Measurements from ENCODE around the gene ZNF432. TPM values are rescaled to one million over a fixed set of nuclear protein-coding genes. Genes with fewer than 3 reads are reported as not detected.
A peak's percentile ranks its signal among the peaks of the same experiment; 100 is the strongest.
"Not testable (repeated sequence)": the region's sequence is repeated elsewhere in the genome, so short reads cannot be mapped to it uniquely, and the experiment has no call there.

The ZNF432 gene
- total and polyA plus RNA-seq, 10 donors: 4.5 to 20.8 (median 10.8) TPM

DNA sequence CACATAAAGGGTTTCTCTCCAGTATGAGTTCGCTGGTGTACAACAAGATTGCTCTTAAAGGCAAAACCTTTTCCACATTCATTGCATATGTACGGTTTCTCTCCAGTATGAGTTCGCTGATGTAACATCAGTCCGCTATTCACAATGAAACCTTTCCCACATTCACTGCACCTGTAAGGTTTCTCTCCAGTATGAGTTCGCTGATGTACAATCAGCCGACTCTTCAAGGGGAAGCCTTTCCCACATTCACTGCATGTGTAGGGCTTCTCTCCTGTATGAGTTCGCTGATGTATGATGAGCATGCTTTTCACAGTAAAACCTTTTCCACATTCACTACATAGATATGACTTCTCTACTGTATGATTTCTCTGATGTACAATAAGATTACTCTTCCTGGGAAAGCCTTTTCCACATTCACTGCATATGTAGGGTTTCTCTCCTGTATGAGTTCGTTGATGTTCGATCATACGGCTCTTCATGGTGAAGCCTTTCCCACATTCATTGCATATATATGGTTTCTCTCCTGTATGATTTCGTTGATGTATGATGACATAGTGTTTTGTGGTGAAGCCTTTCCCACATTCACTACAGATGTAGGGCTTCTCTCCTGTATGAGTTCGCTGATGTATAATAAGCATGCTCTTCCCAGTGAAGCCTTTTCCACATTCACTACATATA lies 14.4 kb downstream of the ZNF432 start:
- Histone ChIP-seq H3K27me3 (replicated peaks in 1 of 7) (no peaks in the 10 kb centered on the region), H3K9me3 (peaks cover 33 to 100% (median 96%) of the 10 kb centered on the region in 8 donors), H3K36me3 (peaks cover 39 to 75% (median 57%) of the 10 kb centered on the region in 6 donors), H3K4me1 (peaks cover 0 to 2% (median under 1%) of the 10 kb centered on the region in 6 donors), H3K4me3 (peak overlapping the region in 1 of 8 donors; percentile 8), H3K27ac (no peak overlapping the region)
- TF ChIP-seq, protein P1, sequence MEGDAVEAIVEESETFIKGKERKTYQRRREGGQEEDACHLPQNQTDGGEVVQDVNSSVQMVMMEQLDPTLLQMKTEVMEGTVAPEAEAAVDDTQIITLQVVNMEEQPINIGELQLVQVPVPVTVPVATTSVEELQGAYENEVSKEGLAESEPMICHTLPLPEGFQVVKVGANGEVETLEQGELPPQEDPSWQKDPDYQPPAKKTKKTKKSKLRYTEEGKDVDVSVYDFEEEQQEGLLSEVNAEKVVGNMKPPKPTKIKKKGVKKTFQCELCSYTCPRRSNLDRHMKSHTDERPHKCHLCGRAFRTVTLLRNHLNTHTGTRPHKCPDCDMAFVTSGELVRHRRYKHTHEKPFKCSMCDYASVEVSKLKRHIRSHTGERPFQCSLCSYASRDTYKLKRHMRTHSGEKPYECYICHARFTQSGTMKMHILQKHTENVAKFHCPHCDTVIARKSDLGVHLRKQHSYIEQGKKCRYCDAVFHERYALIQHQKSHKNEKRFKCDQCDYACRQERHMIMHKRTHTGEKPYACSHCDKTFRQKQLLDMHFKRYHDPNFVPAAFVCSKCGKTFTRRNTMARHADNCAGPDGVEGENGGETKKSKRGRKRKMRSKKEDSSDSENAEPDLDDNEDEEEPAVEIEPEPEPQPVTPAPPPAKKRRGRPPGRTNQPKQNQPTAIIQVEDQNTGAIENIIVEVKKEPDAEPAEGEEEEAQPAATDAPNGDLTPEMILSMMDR (IDR thresholded peaks at IDR 0.05 in 8 of 11, conservative IDR thresholded peaks at IDR 0.05 in 3 of 11): no peak
- no peak for TF ChIP-seq POLR2A (IDR thresholded peaks at IDR 0.05)
- TF ChIP-seq POLR2AphosphoS5 (IDR thresholded peaks at IDR 0.05): no peak
- DNase-seq: no peak
- WGBS, 5 donors: 97 to 99% (median 97%) methylated on average over 12 of the region's 12 CpGs
- intact Hi-C loops (cut with DNase I; ENCODE audit: low total_unique reads): no loop called here

DNA sequence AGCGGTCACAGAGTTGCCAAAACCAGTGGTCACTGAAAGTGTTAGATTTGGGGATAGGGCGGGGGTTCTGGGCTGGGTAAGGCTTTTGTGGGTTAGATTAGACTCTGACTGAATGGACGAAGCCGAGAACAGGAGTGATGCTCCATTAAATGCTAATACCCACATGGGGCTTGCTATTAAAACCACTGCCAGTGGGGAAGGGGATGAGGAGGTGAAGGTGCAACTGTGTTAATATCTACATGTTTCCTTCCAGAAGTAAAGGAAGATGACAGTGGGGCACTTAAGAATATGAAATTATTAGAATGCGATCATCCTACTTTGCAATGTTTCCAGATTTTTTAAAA lies 19.9 kb downstream of the ZNF432 start:
- 17 to 21% (median 21%) methylated on average over 5 of the region's 5 CpGs for WGBS, 5 donors
- Histone ChIP-seq H3K27me3 (replicated peaks in 1 of 7) (no peaks in the 10 kb centered on the region), H3K27ac (peak overlapping the region; percentile 93 to 97 (median 96)), H3K4me3 (peak overlapping the region; percentile 59 to 83 (median 68)), H3K36me3 (peaks cover 7 to 54% (median 26%) of the 10 kb centered on the region in 6 donors), H3K9me3 (peaks cover 18 to 81% (median 75%) of the 10 kb centered on the region in 8 donors), H3K4me1 (peaks cover 6 to 26% (median 20%) of the 10 kb centered on the region in 6 donors)
- DNase-seq: no peak
- TF ChIP-seq POLR2AphosphoS5 (IDR thresholded peaks at IDR 0.05): no peak
- no peak for TF ChIP-seq POLR2A (IDR thresholded peaks at IDR 0.05)
- TF ChIP-seq, protein P1 (IDR thresholded peaks at IDR 0.05 in 8 of 11, conservative IDR thresholded peaks at IDR 0.05 in 3 of 11): no peak
- intact Hi-C loops (cut with DNase I; ENCODE audit: low total_unique reads): no loop called here

DNA sequence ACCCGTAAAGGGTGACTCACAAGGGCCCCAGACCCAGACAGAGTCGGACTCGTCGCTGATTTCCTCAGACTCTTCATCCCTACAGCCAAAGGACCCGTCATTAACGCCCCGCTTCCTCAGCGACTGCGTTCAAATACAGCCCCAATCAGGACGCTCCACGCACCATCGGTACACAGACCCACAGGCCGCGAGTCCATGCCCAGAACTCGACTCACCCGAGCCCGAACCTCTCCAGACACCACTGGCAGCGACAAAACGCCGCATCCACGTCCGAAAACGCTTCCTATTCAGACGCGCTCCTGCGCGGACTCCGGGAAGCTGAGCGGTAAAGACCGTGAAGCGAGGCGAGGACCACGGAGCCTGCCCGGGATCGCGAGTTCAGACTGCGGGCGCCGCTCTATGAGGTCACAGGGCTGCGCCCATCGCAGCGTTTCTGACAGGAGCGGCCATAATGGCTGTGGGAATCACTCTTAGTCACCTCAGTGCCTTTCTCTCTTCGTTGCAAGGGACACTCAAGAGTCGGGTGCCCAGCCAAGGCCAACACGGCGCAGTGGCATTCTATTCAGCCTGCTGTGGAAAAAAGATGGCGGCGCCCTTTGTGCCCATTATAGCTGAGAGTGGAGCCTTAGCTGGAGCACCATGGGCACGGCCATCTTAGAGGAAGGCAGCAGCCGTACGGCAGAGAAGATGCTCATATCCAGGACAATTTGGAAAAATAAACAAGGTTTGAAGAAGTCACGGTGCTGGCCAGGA lies 20.4 kb downstream of the ZNF432 start, which contains the start of gene ZNF614:
Gene ZNF614 (minus strand): TSS at position 353 of the 753 bp plus-strand sequence. CDS start 2,634 bp downstream, outside the sequence.
- peak; percentile 93 to 95 (median 93) for TF ChIP-seq POLR2AphosphoS5 (IDR thresholded peaks at IDR 0.05)
- TF ChIP-seq POLR2A (IDR thresholded peaks at IDR 0.05): peak in 1 of 3 donors; percentile 46
- TF ChIP-seq, protein P1 (IDR thresholded peaks at IDR 0.05 in 8 of 11, conservative IDR thresholded peaks at IDR 0.05 in 3 of 11): no peak
- Histone ChIP-seq H3K4me1 (peaks cover 6 to 26% (median 20%) of the 10 kb centered on the region in 6 donors), H3K9me3 (peaks cover 15 to 81% (median 75%) of the 10 kb centered on the region in 8 donors), H3K4me3 (peak within 1 kb of the TSS; percentile 59 to 83 (median 68)), H3K27me3 (replicated peaks in 1 of 7) (no peaks in the 10 kb centered on the region), H3K27ac (peak within 1 kb of the TSS; percentile 93 to 97 (median 96)), H3K36me3 (peaks cover 10 to 54% (median 29%) of the 10 kb centered on the region in 6 donors)
- 0 to 1% (median 1%) methylated on average over 39 to 53 of the region's 53 CpGs for WGBS, 5 donors
- DNase-seq: peak; percentile 97
- intact Hi-C loops (cut with DNase I; ENCODE audit: low total_unique reads): no loop called here

DNA sequence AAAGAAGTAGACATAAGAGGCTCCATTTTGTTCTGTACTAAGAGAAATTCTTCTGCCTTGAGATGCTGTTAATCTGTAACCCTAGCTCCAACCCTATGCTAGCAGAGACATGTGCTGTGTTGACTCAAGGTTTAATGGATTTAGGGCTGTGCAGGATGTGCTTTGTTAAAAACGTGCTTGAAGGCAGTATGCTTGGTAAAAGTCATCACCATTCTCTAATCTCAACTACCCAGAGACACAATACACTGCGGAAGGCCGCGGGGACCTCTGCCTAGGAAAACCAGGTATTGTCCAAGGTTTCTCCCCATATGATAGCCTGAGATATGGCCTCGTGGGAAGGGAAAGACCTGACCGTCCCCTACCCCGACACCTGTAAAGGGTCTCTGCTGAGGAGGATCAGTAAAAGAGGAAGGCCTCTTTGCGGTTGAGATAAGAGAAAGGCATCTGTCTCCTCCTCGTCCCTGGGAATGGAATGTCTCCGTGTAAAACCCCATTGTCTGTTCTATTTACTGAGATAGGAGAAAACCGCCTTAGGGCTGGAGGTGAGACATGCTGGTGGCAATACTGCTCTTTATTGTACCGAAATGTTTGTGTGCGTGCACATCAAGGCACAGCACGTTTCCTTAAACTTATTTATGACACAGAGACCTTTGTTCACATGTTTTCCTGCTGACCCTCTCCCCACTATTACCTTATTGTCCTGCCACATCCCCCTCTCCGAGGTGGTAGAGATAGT lies 22.2 kb downstream of the ZNF432 start:
- peak overlapping the region in 1 of 8 donors; percentile 76 for H3K4me3 ChIP-seq
- H3K36me3 ChIP-seq: peaks cover 11 to 58% (median 46%) of the 10 kb centered on the region in 6 donors
- H3K27ac ChIP-seq; DNase-seq; intact Hi-C loops (cut with DNase I; ENCODE audit: low total_unique reads); H3K27me3 ChIP-seq (replicated peaks in 1 of 7): not testable (repeated sequence)
- peaks cover 6 to 26% (median 20%) of the 10 kb centered on the region in 6 donors for H3K4me1 ChIP-seq
- WGBS, 5 donors: 93 to 96% (median 94%) methylated on average over 15 of the region's 15 CpGs
- peaks cover 8 to 81% (median 75%) of the 10 kb centered on the region in 8 donors for H3K9me3 ChIP-seq

DNA sequence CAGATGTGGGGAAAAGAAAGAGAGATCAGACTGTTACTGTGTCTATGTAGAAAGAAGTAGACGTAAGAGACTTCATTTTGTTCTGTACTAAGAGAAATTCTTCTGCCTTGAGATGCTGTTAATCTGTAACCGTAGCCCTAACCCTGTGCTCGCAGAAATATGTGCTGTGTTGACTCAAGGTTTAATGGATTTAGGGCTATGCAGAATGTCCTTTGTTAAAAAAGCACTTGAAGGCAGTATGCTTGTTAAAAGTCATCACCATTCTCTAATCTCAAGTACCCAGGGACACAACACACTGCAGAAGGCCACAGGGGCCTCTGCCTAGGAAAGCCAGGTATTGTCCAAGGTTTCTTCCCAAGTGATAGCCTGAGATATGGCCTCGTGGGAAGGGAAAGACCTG lies 24.2 kb downstream of the ZNF432 start:
- WGBS, 5 donors: 95 to 99% (median 97%) methylated on average over 4 of the region's 4 CpGs
- peaks cover 6 to 81% (median 76%) of the 10 kb centered on the region in 8 donors for H3K9me3 ChIP-seq

More for the DNA sequence above, 24.2 kb downstream of the ZNF432 start:
- peaks cover 13 to 76% (median 66%) of the 10 kb centered on the region in 6 donors for H3K36me3 ChIP-seq
- H3K4me3 ChIP-seq; intact Hi-C loops (cut with DNase I; ENCODE audit: low total_unique reads); H3K27ac ChIP-seq; DNase-seq; H3K27me3 ChIP-seq (replicated peaks in 1 of 7): not testable (repeated sequence)
- H3K4me1 ChIP-seq: peaks cover 6 to 26% (median 20%) of the 10 kb centered on the region in 6 donors

Measured in spleen (tissue), 11 donors.